Stimulated activated CD4-positive, alpha-beta T cell treated with anti-CD3 and anti-CD28 coated beads, Interleukin-4, amount 100 ng/mL, for 1 hour (primary cell): Measurements from ENCODE around the gene C1orf198.
"Not testable (repeated sequence)": the region's sequence is repeated elsewhere in the genome, so short reads cannot be mapped to it uniquely, and the experiment has no call there.

Source experiments
- DNase-seq: peaks from one replicate; pipeline ENCODE4 v3.0.0-alpha.2; 2020

Gene C1orf198

DNA sequence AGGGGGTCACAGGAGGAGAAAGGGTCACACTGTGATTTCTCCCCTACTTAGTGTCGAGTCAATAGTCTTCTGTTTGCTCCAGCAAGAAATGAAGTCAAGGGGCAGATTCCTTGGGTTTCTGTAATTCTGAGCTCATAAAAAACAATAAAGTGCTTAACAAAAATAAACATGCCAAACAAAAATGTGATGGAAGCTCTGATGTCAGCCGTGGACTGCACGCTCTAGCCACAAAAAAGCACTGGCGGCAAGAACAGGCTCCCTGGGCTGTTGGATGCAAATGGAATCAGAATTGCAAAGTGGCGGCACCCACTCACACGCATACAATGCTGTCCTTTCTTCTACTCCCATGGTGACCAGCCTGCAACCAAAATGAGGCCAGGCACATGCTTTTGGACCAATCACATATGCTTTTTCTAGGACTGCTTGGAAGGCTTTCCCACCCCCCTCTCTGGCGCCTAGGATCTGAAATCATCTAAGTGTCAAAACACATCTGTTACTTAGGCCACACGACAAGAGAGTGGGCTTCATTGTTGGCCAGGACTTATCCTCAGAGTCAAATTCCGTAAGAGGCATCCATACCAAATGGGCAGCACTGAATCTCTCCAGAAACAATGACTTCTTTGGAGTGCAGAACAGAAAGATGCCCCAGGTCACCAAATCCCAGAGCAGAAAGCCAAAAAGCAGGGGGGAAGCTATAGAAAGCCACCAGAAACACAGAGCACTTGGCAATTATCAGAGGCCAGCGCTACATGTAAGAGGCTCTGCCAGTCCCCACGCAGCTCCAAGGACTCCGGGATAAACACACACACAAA is 9.2 kb downstream of the C1orf198 start:
- DNase-seq = no peak

DNA sequence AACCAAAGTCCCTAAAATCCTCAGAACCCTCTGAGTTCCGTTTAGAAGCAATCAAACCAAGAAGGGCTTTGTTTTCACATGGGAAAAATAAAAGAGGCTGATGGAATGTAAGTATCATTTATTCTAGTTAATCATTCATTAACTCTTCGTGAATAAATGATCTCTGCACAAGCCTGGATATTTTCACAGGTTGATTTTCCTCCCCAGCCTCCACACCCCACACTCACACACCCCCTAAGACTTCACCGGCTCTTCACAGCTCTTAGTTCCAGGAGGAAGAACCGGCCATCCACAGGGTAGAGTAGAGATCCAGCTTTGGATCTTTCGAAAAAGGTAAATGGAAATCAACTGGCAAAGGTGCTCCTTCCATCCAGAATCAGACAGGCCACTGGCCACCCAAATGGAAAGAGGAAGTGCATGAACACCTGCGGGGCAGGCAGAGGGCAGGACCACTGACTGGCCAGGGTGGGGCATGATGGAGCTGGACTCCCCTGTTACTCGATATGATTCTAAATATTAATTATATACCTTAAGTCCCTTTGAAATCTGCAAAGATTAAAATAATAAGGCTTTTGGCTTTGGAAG is 10.0 kb downstream of the C1orf198 start:
- no peak for DNase-seq

DNA sequence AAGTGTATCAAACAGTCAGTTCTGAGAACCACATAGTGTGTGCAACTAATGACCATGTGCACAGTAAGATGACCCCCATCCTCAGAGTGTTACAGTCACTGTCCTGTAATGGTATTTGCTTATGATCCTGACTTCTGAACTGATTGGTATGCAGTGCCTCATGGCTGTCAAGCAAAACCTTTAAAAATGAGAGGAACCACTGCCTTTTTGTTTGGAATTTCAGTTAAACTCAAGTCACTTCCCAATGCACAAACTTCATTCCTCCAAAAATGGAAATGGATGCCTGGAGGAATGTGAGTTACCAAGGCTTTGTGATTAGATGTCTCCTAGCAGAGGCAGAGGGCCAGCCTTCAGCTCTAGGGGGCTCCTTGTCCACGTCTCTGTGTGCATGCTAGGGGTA is 10.5 kb downstream of the C1orf198 start:
- no peak for DNase-seq

DNA sequence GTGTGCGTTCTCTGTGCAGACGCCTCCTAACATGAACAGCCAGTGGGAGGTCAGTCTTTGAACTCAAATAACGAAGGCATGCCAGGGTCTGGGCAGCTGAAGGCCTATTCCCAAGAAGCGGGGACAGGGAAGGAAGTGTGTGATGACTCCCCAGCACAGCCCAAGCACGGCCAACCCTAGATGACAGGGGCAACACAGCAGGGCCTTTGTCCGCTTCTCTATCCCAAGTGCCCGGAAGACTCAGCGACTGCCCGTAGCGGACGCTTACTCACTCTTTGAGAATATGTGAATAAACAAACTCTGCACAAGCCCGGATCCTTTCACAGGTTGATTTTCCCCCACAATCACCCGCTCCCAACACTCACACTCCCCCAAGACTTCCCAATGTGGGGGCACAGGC is 11.2 kb downstream of the C1orf198 start:
- no peak for DNase-seq

DNA sequence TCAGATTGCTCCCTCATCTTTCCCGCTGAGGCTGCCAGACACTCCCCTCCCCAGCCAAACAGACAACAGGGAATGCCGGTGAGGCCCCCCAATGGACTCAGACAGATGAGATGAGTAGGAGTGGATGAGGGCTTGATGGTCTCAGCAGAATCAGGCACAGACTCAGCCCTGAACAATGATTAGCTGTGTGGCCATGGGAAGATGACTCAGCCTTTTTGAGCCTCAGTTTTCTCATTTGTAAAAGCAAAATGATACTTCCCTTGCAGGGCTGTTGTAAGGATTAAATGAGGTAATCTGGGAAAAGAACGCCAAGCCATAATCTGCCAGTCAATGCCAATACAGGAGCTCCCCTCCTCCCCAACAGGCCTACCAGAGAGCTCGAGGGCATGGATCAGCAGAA is 12.4 kb downstream of the C1orf198 start:
- DNase-seq = no peak

DNA sequence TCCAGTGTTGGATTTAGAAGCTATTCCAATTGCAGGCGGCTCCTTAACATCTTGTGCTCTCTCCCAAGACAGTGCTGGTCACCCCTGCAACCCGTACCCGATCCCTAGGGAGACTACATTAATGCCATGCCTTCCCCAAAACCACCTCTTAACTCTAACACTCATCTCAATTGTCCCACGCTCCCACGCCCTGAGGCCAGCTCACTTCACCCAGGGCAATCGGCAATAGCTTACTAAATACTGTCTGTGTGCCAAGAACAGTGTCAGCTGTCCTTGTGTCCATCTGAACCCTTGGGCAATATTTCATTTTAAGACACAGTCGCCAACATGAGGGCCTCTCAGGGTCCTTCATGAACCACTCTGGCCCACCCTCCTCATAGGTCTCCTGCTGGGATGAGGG is 13.9 kb downstream of the C1orf198 start:
- no peak for DNase-seq

DNA sequence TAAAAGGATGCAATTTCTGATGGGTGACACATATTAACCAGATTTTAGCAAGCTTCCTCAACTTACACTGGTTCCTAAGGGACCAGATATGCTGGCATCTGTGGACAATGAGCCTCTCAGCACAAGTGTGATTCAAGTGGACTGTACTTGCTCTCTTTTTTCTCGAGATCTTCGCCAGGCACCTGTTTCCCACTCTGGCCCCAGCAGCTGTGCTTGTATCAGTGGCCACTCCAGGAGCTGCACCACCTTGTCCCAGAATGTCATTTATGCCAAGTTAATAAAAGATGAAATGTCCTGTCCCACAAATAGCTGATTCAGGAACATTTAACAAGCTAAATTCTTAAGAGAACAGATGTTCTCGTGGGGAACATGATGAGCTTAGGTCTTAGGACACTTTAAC is 14.6 kb downstream of the C1orf198 start:
- no peak for DNase-seq

DNA sequence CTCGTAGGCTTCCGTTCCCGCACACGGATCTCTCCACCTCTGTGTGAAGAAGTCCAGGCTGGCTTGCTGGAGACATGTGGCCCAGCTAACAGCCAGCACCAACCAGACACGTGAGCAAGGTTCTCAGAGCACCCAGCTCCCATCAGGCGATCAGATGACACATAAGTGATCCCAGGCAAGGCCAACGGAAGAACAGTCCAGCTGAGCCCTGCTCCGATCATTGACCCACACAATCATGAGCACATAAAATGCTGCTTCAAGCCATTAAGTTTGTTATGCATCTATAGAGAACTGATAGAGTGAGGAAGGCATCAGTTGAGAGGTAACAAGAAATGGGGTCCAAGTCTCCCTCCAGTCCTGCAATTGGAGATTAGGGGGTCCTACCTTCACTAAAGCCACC is 15.4 kb downstream of the C1orf198 start:
- DNase-seq = no peak

DNA sequence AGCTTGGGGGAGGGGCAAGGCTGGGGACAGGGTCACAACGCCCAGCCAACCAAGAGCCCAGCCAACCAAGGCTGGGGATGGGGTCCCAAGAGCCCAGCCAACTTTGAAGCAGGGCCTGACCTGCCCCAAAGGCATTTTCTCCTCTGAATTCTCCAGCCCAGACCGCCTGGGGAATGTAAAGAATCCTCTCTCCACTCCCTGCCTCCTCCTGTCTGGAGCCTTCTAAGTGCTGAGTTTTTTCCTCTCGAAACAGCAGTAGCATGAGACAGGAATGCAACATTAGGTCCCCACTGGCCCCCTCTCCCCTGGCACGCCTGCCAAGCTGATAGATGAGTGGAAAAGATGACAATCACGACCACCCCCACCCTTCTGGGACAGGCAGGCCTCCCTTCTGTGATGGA is 17.0 kb downstream of the C1orf198 start:
- no peak for DNase-seq

DNA sequence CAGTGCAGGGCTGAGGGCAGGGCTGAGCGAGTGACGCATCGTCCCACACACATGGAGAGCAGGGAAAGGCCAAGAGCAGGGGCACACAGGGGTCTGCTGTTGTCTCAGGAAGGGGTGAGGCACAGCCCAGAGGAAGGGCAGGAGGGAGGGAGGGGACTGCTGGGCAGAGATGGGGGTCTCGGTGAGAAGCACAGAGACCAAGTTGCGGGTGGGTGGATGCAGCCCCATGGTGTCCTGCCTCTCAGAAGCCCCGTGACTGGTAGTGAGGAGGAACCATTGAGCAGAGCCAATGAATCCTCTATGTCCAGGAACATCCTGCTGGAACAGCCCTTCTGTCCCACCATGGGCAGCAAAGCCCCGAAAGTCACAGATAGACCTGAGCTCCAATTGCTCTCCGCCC is 17.8 kb downstream of the C1orf198 start:
- no peak for DNase-seq

DNA sequence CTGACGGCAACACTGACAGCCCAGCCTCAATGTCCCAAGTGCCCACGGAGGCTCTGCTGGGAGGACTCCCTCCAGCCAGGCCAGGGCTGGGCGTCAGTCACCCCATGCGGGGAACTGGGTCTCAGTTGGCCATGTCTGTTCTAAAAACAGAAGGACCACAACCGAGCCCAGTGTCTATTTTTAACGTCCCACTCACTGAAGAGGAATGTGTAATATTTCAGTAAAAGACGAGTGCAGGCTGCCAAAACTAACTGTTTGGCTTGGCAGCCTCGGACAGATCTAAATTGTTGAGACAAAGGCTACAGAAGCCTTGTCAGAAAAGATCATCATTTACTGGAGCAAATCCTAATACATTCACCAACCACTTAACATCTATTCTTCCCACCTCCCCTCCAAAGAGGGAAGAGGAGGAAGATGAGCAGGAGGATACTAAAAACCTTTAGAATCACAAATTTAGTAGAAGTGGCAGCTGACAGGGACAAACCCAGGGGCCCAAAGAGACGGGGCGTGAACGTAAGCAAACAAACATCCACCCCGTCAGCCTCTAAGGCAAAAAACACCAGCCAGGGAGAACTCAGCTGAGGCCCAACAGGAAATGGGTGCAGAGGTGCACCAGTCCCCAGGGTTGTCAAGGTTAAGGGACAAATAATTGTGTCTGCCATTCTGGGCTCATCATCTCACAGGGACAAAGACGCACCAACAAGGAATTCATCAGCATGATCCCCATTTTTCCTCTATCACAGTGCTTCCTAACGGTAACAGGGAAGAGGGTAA is 18.7 kb downstream of the C1orf198 start:
- no peak for DNase-seq

DNA sequence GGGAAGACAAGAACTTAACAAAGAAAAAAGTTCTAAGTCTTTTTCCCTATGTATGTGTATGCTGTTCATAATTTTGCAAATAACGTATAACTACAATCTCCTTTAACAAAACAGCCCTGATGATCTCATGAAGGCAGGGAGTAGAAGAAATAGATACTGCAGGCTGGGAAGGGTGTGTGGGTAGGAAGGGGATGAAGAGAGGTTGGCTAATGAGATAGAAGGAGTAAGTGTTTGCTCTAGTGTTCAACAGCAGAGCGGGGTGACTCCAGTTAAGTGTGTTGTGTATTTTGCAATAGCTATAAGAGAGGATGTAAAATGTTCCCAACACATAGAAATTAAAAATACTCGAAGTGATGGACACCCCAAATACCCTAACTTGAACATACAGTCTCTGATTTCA is 20.1 kb downstream of the C1orf198 start:
- no peak for DNase-seq

DNA sequence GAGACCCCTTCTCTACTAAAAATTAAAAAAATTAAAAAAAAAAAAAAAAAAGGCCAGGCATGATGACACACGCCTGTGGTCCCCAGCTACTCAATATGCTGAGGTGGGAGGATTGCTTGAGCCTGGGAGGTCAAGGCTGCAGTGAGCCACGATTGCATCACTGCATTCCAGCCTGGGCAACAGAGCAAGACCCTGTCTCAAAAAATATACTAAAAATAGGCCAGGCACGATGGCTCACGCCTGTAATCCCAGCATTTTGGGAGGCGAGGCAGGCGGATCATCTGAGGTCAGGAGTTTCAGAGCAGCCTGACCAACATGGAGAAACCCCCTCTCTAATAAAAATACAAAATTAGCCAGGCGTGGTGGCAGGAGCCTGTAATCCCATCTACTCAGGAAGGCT is 23.1 kb downstream of the C1orf198 start:
- DNase-seq = not testable (repeated sequence)

DNA sequence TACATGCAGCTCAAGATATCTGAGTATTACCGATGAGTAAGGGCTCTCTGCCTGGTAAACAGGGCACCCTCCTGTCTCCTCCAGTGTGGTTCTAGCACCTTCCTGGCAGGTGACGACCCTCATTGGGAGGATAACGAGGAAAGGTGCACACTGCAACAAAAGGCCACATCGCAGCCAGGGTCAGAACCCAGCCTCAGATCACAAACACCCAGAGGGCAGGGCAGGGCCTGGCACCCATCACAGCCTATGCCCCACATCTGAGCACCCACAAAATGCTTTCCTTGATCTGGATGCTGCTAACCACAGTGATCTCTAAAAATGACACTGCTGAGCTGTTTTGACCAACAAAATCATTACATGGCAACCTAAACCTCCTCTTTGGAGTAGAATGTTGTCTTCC is 23.8 kb downstream of the C1orf198 start:
- DNase-seq = no peak

DNA sequence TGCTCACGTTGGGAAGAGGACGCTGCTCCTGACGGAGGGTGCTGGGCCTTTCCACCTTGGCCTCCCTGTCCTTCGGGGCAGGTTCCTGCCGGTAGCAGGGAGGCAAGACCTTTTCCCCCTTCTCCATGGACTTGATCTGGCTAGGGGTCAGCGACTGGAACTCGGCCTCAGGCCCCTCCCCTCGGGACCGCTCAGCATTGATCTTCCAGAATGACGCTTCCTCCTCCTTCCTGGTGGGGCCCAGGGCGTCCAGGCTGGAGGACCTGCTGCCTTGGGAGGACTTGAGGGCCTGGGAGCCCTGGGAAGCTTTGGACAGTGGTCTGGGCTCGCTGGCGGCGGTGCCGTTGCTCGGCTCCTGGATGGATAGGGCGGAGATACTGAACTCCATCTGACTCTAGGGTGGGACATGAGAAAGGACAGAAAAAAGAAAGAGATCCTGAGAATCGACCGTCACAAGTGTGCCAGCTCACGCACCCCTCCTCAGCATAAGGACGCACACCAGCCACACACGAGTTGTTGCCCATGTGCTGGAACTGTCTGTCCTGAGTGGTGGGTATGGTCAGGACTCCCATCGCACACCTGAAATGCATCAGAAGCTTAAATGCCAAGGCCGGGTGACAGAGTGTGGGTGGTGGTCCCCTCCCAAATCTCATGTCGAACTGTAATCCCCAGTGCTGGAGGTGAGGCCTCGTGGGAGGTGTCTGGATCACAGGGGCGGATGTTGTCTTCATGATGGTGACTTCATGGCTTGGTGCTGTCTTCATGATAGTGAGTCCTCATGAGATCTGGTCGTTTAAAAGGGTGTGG is 24.6 kb downstream of the C1orf198 start:
- DNase-seq = no peak

DNA sequence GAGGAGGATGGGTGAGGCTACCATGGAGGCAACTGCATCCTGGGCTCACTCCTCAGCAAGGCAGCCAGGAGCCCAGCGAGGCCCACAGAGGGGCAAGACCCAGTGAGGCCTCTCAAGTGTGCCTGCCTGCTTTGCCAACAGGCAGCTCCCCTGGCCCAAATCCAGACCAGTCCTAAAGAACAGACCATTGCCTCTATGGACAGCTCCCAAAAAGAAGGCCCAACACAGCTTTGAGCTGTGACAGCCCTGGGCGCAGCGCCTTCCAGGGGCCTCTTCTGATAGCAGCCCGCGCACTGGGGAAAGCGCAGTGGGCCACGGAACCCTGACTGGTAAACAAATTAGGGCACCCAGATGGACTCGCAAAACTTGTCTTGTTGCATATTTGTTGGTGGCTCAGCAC is 25.5 kb downstream of the C1orf198 start:
- DNase-seq = no peak

DNA sequence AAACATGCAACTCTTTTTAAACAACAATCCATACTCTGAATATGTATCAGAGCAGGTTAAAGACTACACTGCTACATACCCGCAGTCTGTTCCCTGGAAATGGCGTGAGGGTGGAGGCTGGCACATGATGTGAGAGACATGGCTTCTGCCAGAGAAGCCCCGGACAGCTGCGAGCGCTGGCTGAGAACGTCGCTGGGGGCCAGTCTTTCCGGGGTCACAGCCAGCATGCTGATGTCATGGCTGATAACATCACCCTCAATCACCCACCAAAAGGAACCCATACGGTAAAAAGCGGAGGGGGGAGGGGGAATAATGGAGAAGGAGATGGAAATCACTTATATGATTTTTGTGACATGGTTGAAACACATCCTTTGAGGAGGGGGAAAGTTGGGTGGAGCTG is 29.1 kb downstream of the C1orf198 start:
- no peak for DNase-seq

DNA sequence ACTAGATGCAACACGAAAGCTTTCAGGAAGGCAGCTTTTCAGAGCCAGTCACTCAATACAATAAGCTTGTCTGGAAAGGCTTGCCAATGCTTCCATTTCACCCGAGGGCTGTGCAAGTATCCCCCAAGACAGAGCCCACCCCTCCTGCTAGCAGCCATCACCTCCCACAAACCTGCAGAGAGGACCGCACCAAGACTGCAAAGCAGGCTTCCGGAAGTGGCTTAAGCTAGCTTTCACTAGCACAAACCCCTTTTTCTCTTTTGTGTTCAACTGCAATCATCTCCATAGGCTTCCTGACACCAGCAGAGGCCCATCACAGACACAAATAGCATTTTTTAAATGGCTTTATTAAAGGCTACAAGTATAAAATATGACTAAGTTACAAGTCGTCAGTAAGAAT is 31.5 kb downstream of the C1orf198 start:
- no peak for DNase-seq

DNA sequence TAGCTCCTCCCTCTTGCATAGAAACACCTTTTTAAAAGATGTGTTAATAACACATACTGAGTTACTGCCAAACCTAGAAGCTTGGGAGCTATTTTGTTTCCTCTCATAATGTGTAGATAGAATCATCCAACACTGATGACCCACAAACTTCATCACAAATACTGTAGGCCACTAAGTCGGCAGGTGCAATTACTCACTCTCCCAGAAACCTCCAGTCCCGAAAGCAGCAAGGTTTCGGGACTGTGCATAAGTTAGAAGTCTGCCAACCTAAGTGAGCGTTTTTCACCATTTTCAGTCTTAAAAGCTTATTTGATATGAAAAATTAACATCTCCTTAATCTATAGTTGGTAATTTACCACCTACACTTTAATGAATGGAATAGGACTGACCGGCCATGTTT is 32.0 kb downstream of the C1orf198 start:
- no peak for DNase-seq

DNA sequence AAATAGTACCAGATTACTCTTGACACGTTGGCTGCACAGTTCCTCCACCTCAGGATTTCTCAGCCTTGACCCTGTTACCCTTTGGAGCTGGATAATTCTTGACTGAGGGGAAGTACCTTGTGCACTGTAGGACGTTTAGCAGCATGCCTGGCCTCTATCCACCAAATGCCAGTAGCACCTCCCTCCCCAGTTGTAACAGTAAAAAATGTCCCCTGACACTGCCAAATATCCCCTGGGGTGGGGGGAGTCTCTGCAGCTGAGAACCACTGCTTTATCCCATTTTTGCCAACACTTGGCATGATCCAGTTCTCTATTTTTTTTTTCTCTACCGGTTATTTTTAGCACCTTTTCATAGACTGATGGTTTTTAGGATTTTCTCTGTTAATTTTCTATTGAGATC is 34.0 kb downstream of the C1orf198 start:
- no peak for DNase-seq

DNA sequence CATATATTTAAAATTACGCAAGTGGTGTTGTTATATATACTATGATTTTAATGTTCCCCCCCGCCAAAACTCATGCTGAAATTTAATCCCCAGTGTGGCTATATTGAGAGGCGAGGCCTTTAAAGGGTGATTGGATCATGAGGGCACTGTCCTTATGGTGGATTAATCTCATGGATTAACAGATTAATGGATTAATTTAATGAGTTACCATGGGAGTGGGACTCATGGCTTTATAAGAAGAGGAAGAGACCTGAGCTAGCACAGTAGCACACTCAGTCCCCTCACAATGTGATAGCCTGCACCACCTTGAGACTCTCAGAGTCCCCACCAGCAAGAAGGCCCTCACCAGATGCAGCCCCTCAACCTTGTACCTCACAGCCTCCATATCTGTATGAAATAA is 34.8 kb downstream of the C1orf198 start:
- DNase-seq = no peak

DNA sequence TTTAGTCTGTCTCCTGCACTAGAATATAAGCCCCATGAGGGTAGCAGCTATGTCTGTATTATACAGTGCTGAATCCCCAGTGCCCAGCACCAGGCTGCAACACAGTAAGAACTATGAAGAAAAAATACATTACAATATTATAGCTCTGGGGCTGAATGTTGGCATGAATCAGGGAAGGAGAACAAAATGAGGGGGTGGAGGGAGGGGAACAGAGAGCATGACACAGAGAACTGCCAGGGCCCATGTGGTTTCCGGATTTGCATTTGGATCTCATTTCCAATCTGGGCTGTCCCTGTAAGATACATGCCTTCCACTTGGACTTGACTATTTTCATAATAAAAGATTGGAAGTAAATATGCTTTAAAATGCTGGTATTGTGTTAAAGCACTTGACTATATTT is 35.8 kb downstream of the C1orf198 start:
- DNase-seq = no peak

DNA sequence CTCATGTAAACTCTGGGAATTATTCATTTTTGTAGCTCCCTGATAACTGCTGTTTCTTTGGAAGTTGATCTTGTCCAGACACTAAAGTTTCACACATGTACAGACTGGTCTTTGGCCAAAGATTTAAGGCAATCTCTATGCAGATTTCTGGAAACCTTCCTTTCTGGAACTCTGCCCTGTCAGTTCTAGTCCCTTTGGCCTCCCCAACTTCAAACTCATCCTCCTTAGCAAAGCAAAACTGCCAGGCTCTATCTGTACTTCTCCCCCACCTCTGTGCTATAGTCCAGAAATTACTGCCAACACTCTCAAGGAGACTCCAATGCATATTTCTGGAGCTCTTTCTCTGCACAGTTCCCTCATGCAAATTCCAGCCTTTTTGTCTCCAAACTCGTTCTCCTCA is 36.5 kb downstream of the C1orf198 start:
- DNase-seq = no peak
